Tibial artery (tissue), 4 donors: ENCODE measurements around the gene DSCAM.

Experiments
- DNase-seq, 2 donors: peaks; one replicate each; pipeline ENCODE4 v3.0.0-alpha.2; 2019
- H3K27ac ChIP-seq, 2 donors: fragments of 200-600 bp; sonication (generic) in 1 of 2; 1 replicate in 1 of 2; 2 replicates in 1 of 2; pipeline ENCODE4 v1.5.1; 2018 to 2019; ENCODE audit warnings: mild to moderate bottlenecking in 1 of 2
- H3K27me3 ChIP-seq, 2 donors: fragments of 200-600 bp; sonication (generic) in 1 of 2; one replicate each; pipeline versions ENCODE4 v1.5.1 to v1.6.0; 2016 to 2019
- H3K36me3 ChIP-seq, 3 donors: fragments of 200-600 bp; sonication (generic) in 2 of 3; one replicate each; pipeline ENCODE4 v1.5.1; 2016 to 2019; ENCODE audit warnings: mild to moderate bottlenecking in 2 of 3
- H3K4me1 ChIP-seq, 4 donors: fragments of 200-600 bp; sonication (generic) in 2 of 4; 1 replicate in 3 of 4; 2 replicates in 1 of 4; pipeline ENCODE4 v1.5.1; 2016 to 2019
- H3K4me3 ChIP-seq, 2 donors: fragments of 200-600 bp; sonication (generic) in 1 of 2; 1 replicate in 1 of 2; 2 replicates in 1 of 2; pipeline ENCODE4 v1.5.1; 2018 to 2019; ENCODE audit warnings: mild to moderate bottlenecking in 2 of 2
- H3K9me3 ChIP-seq, 3 donors: fragments of 200-600 bp; sonication (generic) in 1 of 3; one replicate each; pipeline ENCODE4 v1.5.1; 2016 to 2019
- intact Hi-C: fragments of 100-400 bp; cut with DNase I; formaldehyde crosslinking; loops from one replicate; pipeline ENCODE4 v1.15.0; 2023; ENCODE audit warnings: low total_unique reads
- TF ChIP-seq, protein P1 (sequence below), 2 experiments: fragments of 200-600 bp in 1 of 2; fragments of 450-650 bp in 1 of 2; IDR thresholded peaks; one replicate each; pipeline ENCODE4 v1.5.1; 2017 to 2019; ENCODE audit warnings: antibody characterized with exemption in 2 of 2, mild to moderate bottlenecking in 1 of 2, moderate library complexity in 1 of 2

Gene DSCAM

DNA sequence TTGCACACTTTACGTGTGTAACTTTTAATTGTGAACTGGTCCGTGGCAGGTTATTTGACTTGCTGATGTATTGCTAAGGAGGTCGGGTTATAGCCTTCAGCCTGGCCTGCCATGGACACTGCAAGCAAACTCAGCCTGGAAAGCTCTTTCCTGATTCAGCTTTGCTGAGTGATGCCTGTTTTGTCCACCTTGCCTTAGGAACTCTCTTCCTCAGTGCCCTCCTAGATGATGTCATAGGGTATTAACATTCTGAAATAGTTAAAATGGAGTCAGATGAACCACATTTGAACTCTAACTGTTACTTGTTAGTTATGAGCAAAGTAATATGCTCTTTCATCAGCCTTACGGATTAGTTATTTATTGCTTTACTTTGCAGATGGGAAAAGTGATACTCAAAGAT is 533.7 kb downstream of the DSCAM start:
- Histone ChIP-seq H3K4me1 (no peaks in the 10 kb centered on the region), H3K9me3 (no peaks in the 10 kb centered on the region), H3K36me3 (no peaks in the 10 kb centered on the region), H3K27ac (no peak overlapping the region), H3K4me3 (no peak overlapping the region), H3K27me3 (no peaks in the 10 kb centered on the region)
- intact Hi-C loops = no loop called here
- DNase-seq = no peak
- TF ChIP-seq, protein P1, sequence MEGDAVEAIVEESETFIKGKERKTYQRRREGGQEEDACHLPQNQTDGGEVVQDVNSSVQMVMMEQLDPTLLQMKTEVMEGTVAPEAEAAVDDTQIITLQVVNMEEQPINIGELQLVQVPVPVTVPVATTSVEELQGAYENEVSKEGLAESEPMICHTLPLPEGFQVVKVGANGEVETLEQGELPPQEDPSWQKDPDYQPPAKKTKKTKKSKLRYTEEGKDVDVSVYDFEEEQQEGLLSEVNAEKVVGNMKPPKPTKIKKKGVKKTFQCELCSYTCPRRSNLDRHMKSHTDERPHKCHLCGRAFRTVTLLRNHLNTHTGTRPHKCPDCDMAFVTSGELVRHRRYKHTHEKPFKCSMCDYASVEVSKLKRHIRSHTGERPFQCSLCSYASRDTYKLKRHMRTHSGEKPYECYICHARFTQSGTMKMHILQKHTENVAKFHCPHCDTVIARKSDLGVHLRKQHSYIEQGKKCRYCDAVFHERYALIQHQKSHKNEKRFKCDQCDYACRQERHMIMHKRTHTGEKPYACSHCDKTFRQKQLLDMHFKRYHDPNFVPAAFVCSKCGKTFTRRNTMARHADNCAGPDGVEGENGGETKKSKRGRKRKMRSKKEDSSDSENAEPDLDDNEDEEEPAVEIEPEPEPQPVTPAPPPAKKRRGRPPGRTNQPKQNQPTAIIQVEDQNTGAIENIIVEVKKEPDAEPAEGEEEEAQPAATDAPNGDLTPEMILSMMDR (IDR thresholded peaks at IDR 0.05) = no peak

DNA sequence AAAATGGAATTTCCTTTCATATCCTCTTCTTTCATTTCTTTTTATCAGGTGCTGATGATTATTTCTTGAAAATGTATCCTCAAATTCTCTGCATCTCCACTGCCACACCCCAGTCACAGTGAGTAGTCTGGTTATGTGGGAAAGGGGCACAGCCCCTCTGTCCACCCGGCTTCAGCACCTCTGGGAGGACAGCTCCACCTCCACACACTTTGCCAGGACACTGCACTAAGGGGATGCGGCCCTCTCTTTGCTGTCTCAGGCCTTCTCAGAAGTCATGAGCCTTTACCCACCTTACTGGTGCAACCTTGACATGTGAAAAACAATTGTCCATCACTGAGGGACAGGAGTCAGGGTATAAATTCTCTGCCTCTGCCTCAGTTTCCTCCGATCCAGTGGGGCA is 546.7 kb downstream of the DSCAM start:
- Histone ChIP-seq H3K4me1 (no peaks in the 10 kb centered on the region), H3K4me3 (no peak overlapping the region), H3K9me3 (no peaks in the 10 kb centered on the region), H3K27me3 (no peaks in the 10 kb centered on the region), H3K36me3 (no peaks in the 10 kb centered on the region), H3K27ac (no peak overlapping the region)
- TF ChIP-seq, protein P1 (IDR thresholded peaks at IDR 0.05) = no peak
- intact Hi-C loops = no loop called here
- DNase-seq = no peak

DNA sequence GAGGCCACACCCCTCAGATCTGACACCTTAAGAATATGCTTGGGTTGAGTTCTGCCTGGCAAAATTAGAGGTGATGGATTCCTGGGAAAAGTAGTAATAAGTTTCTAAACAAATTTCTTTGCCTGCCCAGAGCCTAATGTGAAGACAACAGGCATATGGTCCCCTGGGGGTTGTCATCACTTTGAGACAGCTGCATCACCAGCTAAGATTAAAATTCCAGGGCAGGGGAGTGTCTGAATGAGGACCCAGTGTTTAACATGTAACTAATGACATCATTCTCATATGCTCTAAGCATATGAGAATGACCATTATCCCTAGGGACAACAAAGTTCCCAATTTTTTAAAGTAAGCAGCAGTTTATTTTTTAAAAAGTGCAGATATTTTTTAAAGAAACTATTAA is 547.5 kb downstream of the DSCAM start:
- Histone ChIP-seq H3K27ac (no peak overlapping the region), H3K36me3 (no peaks in the 10 kb centered on the region), H3K4me1 (no peaks in the 10 kb centered on the region), H3K4me3 (no peak overlapping the region), H3K9me3 (no peaks in the 10 kb centered on the region), H3K27me3 (no peaks in the 10 kb centered on the region)
- DNase-seq = no peak
- intact Hi-C loops = no loop called here
- TF ChIP-seq, protein P1 (IDR thresholded peaks at IDR 0.05) = no peak

DNA sequence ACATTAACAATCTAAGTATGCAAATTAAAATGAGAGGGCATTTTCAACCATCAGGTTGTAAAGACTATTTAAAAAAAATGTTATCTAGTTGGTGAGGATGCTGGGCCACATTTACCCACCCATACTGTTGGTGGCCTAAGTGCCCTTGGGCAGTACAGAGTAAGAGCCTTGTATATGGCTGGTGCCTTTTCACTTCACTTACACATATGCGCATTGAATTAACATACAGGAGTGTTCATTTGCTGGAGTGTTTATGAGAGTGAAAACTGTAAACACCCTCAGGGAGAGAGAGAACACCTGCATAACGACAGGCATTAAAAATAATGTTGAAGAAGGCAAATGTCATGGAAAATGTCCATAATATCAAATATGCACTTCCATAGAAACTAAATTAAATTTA is 552.6 kb downstream of the DSCAM start:
- TF ChIP-seq, protein P1 (IDR thresholded peaks at IDR 0.05) = no peak

DNA sequence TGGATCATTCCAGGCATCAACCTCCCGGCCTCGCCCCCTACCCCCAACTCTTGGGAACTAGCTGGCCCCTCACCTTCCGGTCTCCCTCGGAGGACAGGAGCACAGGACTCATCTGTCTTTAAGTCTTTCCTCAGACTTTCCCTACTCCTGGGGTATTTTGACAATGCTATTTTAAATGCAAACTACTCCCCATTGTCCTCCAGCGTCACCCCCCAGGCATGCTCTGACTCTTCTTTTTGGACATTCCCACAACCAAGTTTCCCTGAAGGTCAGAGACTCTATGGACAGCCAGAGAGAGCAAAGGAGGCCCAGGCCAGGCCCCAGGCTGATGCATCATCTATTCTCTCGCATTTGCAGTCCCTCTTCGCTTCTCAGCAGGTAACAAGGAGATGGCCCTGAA is 555.4 kb downstream of the DSCAM start:
- no peak for DNase-seq
- H3K4me3 ChIP-seq = no peak overlapping the region
- no peaks in the 10 kb centered on the region for H3K4me1 ChIP-seq
- H3K27ac ChIP-seq = no peak overlapping the region
- H3K9me3 ChIP-seq = no peaks in the 10 kb centered on the region
- no peaks in the 10 kb centered on the region for H3K36me3 ChIP-seq
- intact Hi-C loops = no loop called here
- H3K27me3 ChIP-seq = no peaks in the 10 kb centered on the region
- TF ChIP-seq, protein P1 (IDR thresholded peaks at IDR 0.05) = no peak

More for the DNA sequence above, 552.6 kb downstream of the DSCAM start:
- Histone ChIP-seq H3K36me3 (no peaks in the 10 kb centered on the region), H3K27ac (no peak overlapping the region), H3K4me1 (no peaks in the 10 kb centered on the region), H3K9me3 (no peaks in the 10 kb centered on the region), H3K27me3 (no peaks in the 10 kb centered on the region), H3K4me3 (no peak overlapping the region)
- intact Hi-C loops = no loop called here
- no peak for DNase-seq

DNA sequence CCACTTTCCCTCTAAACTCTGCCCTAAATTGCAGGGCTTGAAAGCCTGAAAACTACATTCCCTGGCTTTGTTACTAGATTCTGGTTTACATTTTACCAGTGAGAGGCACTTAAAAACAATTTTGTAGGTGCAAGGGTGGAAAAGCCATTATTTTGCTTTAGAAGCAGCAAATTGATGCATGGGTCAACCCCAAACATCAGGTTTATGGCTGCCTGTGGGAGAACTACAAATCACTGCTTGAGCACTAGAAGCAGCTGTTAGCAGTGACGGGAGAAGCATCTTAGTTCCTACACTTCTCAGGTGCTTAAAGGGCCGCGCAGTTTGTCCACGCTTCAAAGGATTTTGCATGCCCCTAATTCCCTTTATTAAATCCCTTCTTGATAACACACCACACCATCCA is 562.5 kb downstream of the DSCAM start:
- H3K27me3 ChIP-seq = no peaks in the 10 kb centered on the region
- no peaks in the 10 kb centered on the region for H3K9me3 ChIP-seq
- no peak overlapping the region for H3K27ac ChIP-seq
- no peak overlapping the region for H3K4me3 ChIP-seq
- no peak for DNase-seq
- H3K4me1 ChIP-seq = no peaks in the 10 kb centered on the region
- intact Hi-C loops = no loop called here
- H3K36me3 ChIP-seq = no peaks in the 10 kb centered on the region
- TF ChIP-seq, protein P1 (IDR thresholded peaks at IDR 0.05) = no peak
